Epithelial cell of esophagus (primary cell): ENCODE data around the gene CCSER2.
"Not testable (repeated sequence)": the region's sequence is repeated elsewhere in the genome, so short reads cannot be mapped to it uniquely, and the experiment has no call there.

ENCODE experiments used
- DNase-seq: peaks from one replicate; pipeline ENCODE4 v3.0.0; 2010; ENCODE audit warnings: low read depth
- H3K4me3 ChIP-seq: 2 replicates; pipeline ENCODE4 v1.5.1; 2011; ENCODE audit warnings: mild to moderate bottlenecking, low read length, control low read depth
- CTCF ChIP-seq: IDR thresholded peaks from 2 replicates; pipeline ENCODE4 v1.5.1; 2011; ENCODE audit warnings: low read depth, mild to moderate bottlenecking, low read length, control low read depth, inconsistent platforms; ENCODE audit not compliant: insufficient read depth; ENCODE audit errors: missing control alignments

Gene CCSER2

GRCh38 chr10:84440781-84441180 is 112.4 kb downstream of the CCSER2 start:
- no peak for TF ChIP-seq CTCF
- no peak for DNase-seq
- H3K4me3 ChIP-seq = no peak overlapping the region

DNA sequence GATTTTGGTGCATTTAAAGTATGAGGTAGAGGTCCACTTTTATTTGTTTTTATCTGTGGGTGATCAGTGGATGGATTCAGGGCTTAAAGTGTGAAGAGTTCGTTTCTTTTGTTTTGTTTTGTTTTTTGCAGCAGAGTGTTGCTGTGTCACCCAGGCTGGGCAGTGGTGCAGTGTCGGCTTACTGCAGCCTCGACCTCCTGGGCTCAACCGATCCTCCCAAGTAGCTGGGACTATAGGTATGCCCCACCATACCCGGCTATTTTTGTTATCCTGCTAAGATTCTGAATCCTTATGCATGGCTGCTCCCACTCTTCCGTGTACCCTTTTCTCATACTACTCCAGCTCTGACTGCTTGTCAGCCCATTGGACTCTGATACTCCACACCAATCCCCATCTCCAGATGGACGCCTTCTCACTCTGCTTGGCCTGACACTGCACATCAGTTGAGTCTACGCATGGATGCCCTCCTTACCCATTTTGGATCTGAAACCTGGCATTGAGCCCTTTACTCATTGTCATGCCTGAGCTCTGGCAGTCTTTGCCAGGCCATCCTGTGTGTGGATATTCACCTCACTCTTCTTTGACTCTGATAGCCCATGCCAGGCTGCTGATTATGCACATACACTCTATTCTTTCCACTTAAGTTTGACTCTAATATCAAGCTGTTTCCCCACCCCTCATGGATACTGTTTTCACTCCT is 119.5 kb downstream of the CCSER2 start:
- DNase-seq = no peak
- H3K4me3 ChIP-seq = no peak overlapping the region

DNA sequence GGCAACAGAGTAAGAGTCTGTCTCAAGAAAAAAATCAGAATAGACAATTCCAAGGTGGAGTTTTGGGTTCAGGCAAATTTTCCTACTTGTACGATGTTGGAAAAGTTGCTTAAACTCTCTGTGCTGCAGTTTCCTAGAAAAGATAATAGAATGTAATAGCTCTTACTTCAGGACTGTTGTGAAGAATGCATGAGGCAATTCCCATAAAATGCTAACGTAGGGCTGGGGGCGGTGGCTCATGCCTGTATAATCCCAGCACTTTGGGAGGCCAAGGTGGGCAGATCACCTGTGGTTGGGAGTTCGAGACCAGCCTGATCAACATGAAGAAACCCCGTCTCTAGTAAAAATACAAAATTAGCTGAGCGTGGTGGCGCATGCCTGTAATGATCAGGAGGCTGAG is 121.0 kb downstream of the CCSER2 start:
- H3K4me3 ChIP-seq, DNase-seq: not testable (repeated sequence)

More for the DNA sequence above, 119.5 kb downstream of the CCSER2 start:
- TF ChIP-seq CTCF = no peak

GRCh38 chr10:84452003-84452402 is 123.6 kb downstream of the CCSER2 start:
- no peak for TF ChIP-seq CTCF
- DNase-seq = peak; percentile 8
- H3K4me3 ChIP-seq = no peak overlapping the region

- no peak overlapping the region for H3K4me3 ChIP-seq
- TF ChIP-seq CTCF = no peak
- DNase-seq = no peak
These were observed 124.9 kb downstream of the CCSER2 start for GRCh38 chr10:84453303-84453702.

GRCh38 chr10:84456126-84456525 is 127.7 kb downstream of the CCSER2 start:
- no peak for TF ChIP-seq CTCF
- DNase-seq = no peak
- no peak overlapping the region for H3K4me3 ChIP-seq

DNA sequence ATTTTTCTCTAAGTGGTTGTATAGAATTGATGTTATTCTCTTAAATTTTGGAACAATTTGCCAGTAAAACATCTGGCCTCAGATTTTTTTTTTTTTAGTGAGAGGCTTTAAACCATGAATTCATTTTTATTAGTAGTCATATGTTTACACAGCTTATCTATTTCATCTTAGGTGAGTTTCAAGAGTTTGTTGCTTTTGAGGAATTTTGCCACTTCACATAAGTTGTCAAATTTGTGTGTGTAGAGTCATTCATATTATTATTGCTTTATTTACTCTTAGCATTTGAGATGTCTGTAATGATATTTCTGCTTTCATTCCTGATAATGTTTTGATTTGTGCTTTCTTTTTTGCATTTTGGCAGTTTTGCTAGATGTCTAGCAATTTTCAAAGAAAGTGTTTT is 132.1 kb downstream of the CCSER2 start:
- no peak for TF ChIP-seq CTCF
- no peak for DNase-seq
- no peak overlapping the region for H3K4me3 ChIP-seq
